Cardiac muscle cell (in vitro differentiated cells and primary cell): ENCODE measurements around the gene POC1B. TPM values are rescaled to one million over a fixed set of nuclear protein-coding genes. Genes with fewer than 3 reads are reported as not detected.

Experiments used
- DNase-seq, 2 donors: peaks; one replicate each; pipeline versions ENCODE4 v3.0.0 to v3.0.0-alpha.2; 2010 to 2017; ENCODE audit warnings: low read depth in 1 of 2, low spot score in 1 of 2
- H3K27ac ChIP-seq: fragments of 200-600 bp; sonication (generic); 2 replicates; pipeline ENCODE4 v1.5.1; 2016
- H3K27me3 ChIP-seq: fragments of 200-600 bp; sonication (generic); 2 replicates; pipeline ENCODE4 v1.6.0; 2016; ENCODE audit warnings: control low read depth
- H3K36me3 ChIP-seq: fragments of 200-600 bp; sonication (generic); 2 replicates; pipeline ENCODE4 v1.5.1; 2016; ENCODE audit warnings: control low read depth
- H3K4me1 ChIP-seq: fragments of 200-600 bp; sonication (generic); 2 replicates; pipeline ENCODE4 v1.8.1; 2017; ENCODE audit warnings: low read depth, mild to moderate bottlenecking, mixed run types
- H3K4me3 ChIP-seq: fragments of 200-600 bp; sonication (generic); 2 replicates; pipeline ENCODE4 v1.5.1; 2016; ENCODE audit warnings: mild to moderate bottlenecking
- H3K9me3 ChIP-seq: fragments of 200-600 bp; sonication (generic); 2 replicates; pipeline ENCODE4 v1.5.1; 2017; ENCODE audit warnings: low read depth, mild to moderate bottlenecking, control low read depth
- CTCF ChIP-seq: IDR thresholded peaks from 2 replicates; pipeline ENCODE4 v1.5.1; 2012; ENCODE audit warnings: low read depth, mild to moderate bottlenecking, low read length
- polyA plus RNA-seq: library from polyadenylated mRNA; unstranded; fragments of >200 nt; fragmentation: Nextera tagmentation; extraction: Ambion mirVana; gene quantifications from 2 replicates; pipeline ENCODE4 v1.2.1, GENCODE V29; 2016
- total RNA-seq: library from RNA; depleted of rRNA; stranded (reverse); fragments of >200 nt; gene quantifications from 2 replicates; pipeline ENCODE4 v1.2.3, GENCODE V29; 2016

POC1B gene
- total and polyA plus RNA-seq, 2 experiments from 2014 or later: 12.8 to 16.1 TPM

GRCh38 chr12:89497005-89497404 is 28.8 kb downstream of the POC1B start:
- DNase-seq: peak in 1 of 2 donors; percentile 87
- H3K4me1 ChIP-seq: no peaks in the 10 kb centered on the region
- H3K27ac ChIP-seq: no peak overlapping the region
- H3K36me3 ChIP-seq: no peaks in the 10 kb centered on the region
- no peaks in the 10 kb centered on the region for H3K9me3 ChIP-seq
- H3K4me3 ChIP-seq: no peak overlapping the region
- no peak for TF ChIP-seq CTCF
- H3K27me3 ChIP-seq: no peaks in the 10 kb centered on the region

GRCh38 chr12:89494411-89495231 is 31.2 kb downstream of the POC1B start:
- no peaks in the 10 kb centered on the region for H3K9me3 ChIP-seq
- H3K27me3 ChIP-seq: no peaks in the 10 kb centered on the region
- H3K4me3 ChIP-seq: no peak overlapping the region
- H3K36me3 ChIP-seq: no peaks in the 10 kb centered on the region
- TF ChIP-seq CTCF: no peak
- no peak overlapping the region for H3K27ac ChIP-seq
- no peak for DNase-seq
- H3K4me1 ChIP-seq: no peaks in the 10 kb centered on the region

- no peaks in the 10 kb centered on the region for H3K4me1 ChIP-seq
- no peak overlapping the region for H3K27ac ChIP-seq
- no peak overlapping the region for H3K4me3 ChIP-seq
- H3K9me3 ChIP-seq: no peaks in the 10 kb centered on the region
- no peak for TF ChIP-seq CTCF
- no peaks in the 10 kb centered on the region for H3K36me3 ChIP-seq
- H3K27me3 ChIP-seq: no peaks in the 10 kb centered on the region
- no peak for DNase-seq
These were observed 32.1 kb downstream of the POC1B start for GRCh38 chr12:89493670-89494302.

- peak in 1 of 2 donors; percentile 11 for DNase-seq
- H3K4me3 ChIP-seq: no peak overlapping the region
- H3K36me3 ChIP-seq: no peaks in the 10 kb centered on the region
- no peaks in the 10 kb centered on the region for H3K9me3 ChIP-seq
- TF ChIP-seq CTCF: no peak
- H3K27ac ChIP-seq: no peak overlapping the region
- no peaks in the 10 kb centered on the region for H3K4me1 ChIP-seq
- no peaks in the 10 kb centered on the region for H3K27me3 ChIP-seq
These were observed 33.0 kb downstream of the POC1B start for GRCh38 chr12:89492883-89493282.

DNA sequence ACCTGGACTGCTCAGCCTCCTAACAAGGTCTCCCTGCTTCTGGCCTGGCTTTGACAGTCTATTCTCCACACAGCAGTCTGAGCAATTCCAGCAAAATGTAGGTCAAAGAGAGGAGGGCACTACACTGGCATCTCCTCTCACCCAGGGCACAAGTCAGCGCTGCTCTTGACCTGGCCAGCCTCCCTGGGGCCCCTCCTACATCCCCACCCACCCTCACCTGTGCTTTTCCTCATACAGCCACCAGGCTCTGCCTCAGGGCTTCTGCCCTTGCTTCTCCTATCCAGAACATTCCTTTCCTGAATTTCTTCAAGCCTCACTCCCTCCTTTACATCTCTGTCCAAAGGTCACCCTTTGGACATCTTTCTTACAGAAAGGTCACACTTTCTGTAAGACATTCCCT is 34.9 kb downstream of the POC1B start:
- no peak for TF ChIP-seq CTCF
- no peak for DNase-seq
- no peaks in the 10 kb centered on the region for H3K27me3 ChIP-seq
- no peaks in the 10 kb centered on the region for H3K9me3 ChIP-seq
- H3K4me1 ChIP-seq: no peaks in the 10 kb centered on the region
- no peak overlapping the region for H3K4me3 ChIP-seq
- no peaks in the 10 kb centered on the region for H3K36me3 ChIP-seq
- no peak overlapping the region for H3K27ac ChIP-seq
